GM12891 (cell line): ENCODE data around the gene STX11.

Experiments used
- DNase-seq: peaks from one replicate; pipeline ENCODE4 v3.0.0; 2011; ENCODE audit warnings: low spot score; ENCODE audit not compliant: insufficient read length
- FAIRE-seq: peaks from 2 replicates; lab custom pipeline; 2011; peaks lifted over from hg19 to GRCh38; lab: Jason Lieb, UNC
- PAX5 ChIP-seq: IDR thresholded peaks from 2 replicates; pipeline ENCODE4 v1.6.1; 2011; ENCODE audit warnings: low read length, moderate library complexity, mild to moderate bottlenecking; ENCODE audit not compliant: insufficient read depth, severe bottlenecking
- POLR2A ChIP-seq: IDR thresholded peaks from 2 replicates; pipeline ENCODE4 v1.6.1; 2011; ENCODE audit warnings: low read depth, low read length, control low read depth
- POLR2AphosphoS5 ChIP-seq: IDR thresholded peaks from 2 replicates; pipeline ENCODE4 v1.6.1; 2011; ENCODE audit warnings: low read depth, low read length, control low read depth
- POU2F2 ChIP-seq: IDR thresholded peaks from 2 replicates; pipeline ENCODE4 v1.6.1; 2011; ENCODE audit warnings: low read depth, mild to moderate bottlenecking, control low read depth, low read length, moderate library complexity
- SPI1 ChIP-seq: IDR thresholded peaks from 2 replicates; pipeline ENCODE4 v1.6.1; 2011; ENCODE audit warnings: low read depth, low read length, control low read depth
- TAF1 ChIP-seq: IDR thresholded peaks from 2 replicates; pipeline ENCODE4 v1.6.1; 2011; ENCODE audit warnings: low read depth, low read length, control low read depth

The STX11 gene

DNA sequence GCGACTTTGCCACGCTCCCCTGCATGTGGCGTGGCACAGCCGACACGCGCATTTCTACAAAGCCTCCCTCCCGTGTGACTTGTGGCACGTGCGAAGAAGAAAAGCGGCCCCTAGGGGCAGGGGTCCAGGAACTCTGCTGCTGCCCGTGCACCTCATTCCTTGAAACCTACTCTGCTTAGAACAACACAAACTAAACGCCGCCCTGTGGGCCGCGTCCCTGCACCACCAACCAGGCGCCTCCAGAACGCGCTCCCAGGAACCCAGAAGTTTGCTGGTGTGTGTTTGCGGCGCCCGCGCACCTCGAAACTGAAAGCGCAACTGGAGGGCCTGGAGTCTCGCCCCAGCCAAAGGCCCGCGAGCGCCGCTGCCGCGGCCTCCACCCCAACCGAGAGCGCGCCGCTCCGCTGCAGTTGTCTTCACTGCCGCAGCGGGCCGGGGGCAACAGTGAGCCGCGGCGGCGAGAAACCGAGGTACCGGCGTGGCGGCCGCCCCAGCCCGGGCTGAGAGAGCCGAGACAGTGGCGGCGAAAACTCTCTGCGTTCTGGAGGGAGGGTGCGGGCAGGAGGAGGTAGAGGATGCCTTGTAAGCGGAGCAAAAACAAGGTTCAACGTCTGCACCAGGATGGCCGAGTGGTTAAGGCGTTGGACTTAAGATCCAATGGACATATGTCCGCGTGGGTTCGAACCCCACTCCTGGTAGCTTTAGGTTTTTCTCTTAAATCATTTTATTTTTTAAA lies 65.8 kb downstream of the STX11 start:
- TF ChIP-seq PAX5 (peak; percentile 21), POU2F2 (peak; percentile 72; the same call in 1 of the 2 replicates), POLR2A (peak; percentile 54; the same call in 1 of the 2 replicates), TAF1 (peak; percentile 72; the same call in 1 of the 2 replicates), POLR2AphosphoS5 (peak; percentile 41; the same call in 1 of the 2 replicates), SPI1 (no peak)
- FAIRE-seq (peak; percentile 90), DNase-seq (peak; percentile 91)

DNA sequence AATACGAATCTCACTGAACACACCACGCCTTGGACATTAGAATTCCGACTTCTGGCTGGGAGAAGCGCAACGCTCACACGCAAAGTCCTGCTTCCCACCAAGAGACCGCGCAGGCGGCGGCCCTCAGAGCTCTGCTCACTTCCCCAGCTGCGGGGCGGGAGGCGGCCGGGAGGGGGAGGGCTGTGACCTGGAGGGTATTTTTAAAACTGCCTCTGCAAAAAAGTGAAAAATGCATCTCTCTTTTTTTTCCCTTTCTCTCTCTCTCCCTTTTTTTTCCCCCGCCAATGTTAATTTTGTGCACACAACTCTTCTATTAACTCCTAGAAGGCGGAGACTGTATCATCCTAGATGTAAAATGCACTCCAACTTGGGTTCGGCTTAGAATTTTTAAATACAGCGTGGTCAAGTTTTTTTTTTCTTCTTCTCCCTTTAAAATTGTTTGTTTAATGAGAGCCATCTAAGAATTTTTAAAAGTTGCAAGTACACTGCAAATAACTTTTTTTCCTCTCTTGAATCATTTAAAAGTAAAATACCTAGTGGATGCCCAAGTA lies 66.4 kb downstream of the STX11 start:
- peak; percentile 67; the same call in 1 of the 2 replicates for TF ChIP-seq SPI1
- no peak for TF ChIP-seq POLR2AphosphoS5
- TF ChIP-seq POLR2A: no peak
- no peak for TF ChIP-seq TAF1
- TF ChIP-seq PAX5: no peak
- TF ChIP-seq POU2F2: no peak
- FAIRE-seq (no peak), DNase-seq (peak; percentile 57)

GRCh38 chr6:144217264-144217663 lies 66.9 kb downstream of the STX11 start:
- DNase-seq: no peak
- FAIRE-seq: no peak
- TF ChIP-seq POU2F2 (no peak), POLR2A (no peak), PAX5 (no peak), POLR2AphosphoS5 (no peak), SPI1 (no peak), TAF1 (no peak)

- DNase-seq: no peak
- no peak for FAIRE-seq
- no peak for TF ChIP-seq POLR2AphosphoS5
- no peak for TF ChIP-seq SPI1
- TF ChIP-seq TAF1: no peak
Observed at GRCh38 chr6:144217797-144218196, 67.5 kb downstream of the STX11 start.

DNA sequence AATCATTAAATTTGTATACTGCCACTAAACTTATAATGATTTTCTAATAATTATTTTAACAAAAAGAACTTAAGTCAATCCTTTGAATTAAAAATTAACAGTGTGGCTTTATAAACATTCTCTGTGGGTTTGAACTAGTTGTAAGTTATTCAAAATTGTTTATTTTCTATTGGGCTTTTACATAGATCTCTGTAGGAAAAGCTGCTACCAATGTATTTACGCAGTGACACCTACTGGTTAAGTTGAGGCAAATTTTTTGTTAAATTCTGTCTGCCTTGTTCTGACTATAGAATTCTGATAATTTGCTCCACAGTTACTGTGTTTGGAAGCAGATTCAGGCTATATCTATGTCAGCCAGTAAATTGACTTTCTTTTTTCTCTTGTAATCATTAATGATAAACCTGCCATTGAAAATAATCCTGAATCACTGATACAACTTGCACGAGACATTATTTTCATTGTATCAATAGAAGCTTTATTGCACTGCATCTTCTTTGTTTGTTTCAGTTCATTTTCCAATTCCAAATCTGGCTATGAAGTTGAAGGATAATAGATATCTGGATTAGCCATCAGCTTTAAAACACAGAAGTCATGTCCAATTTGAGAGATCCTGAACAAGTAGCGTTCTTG lies 68.9 kb downstream of the STX11 start:
- FAIRE-seq (no peak), DNase-seq (peak; percentile 18)
- TF ChIP-seq SPI1: no peak
- no peak for TF ChIP-seq POU2F2
- TF ChIP-seq PAX5: no peak
- no peak for TF ChIP-seq TAF1

DNA sequence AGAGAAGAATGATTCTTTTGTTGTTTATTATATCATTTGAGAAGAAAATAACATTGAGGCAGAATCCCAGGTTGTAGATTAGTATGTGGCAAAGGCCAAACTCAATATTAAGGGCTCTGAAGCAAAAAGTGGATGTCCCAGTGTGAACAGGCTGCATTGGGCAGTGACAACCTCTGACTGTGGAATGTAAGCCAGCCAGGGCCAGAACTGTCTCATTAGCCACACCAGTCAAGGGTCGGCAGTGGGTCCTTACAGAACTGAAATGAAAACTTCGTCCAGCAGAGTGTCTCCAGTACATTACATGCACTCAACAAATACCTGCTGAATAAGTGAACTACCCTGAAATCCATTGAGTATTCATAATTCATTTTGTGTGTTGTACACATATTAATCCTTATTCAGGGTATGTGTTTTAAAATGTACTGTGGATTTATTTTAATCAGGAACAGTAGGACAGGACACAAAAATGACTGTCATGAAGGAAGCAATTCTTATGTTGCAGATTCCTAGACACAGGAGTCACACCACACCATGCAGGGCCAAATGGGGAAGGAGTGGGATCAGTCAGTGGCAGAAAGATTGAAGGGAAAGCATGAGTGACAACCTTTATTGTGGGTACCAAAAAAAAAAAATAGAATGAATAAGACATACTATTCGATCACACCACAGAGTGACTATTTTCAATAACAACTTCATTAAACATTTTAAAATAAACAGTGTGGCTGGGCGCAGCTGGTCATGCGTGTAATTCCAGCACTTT lies 69.9 kb downstream of the STX11 start:
- TF ChIP-seq SPI1: no peak
- TF ChIP-seq TAF1: no peak
- TF ChIP-seq POLR2A: no peak
- no peak for TF ChIP-seq POU2F2
- TF ChIP-seq POLR2AphosphoS5: no peak
- TF ChIP-seq PAX5: no peak
- FAIRE-seq (no peak), DNase-seq (no peak)

DNA sequence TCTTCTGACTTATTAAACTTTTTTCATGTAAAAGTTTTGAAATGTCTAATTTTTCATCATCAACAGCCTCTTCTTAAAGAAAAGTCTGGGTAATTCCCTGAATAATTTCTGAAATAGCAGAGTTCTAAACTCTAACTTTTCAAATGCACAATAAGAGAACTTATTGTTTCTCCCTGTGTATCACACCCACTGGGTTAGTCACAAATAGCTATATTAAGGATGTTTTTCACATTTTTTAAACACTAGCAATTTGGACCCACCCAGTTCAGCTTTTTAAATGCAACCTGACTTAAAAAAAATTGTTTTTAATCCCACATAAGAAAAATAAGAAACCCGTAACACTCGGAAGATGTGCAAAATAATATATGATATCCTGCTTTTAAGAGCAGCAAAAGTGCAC lies 73.4 kb downstream of the STX11 start:
- DNase-seq (no peak), FAIRE-seq (no peak)
- no peak for TF ChIP-seq SPI1
- TF ChIP-seq PAX5: no peak
- TF ChIP-seq POU2F2: no peak
- no peak for TF ChIP-seq TAF1
- TF ChIP-seq POLR2AphosphoS5: no peak
- no peak for TF ChIP-seq POLR2A

GRCh38 chr6:144231721-144232120 lies 81.4 kb downstream of the STX11 start:
- DNase-seq (no peak), FAIRE-seq (no peak)
- no peak for TF ChIP-seq PAX5
- TF ChIP-seq POLR2AphosphoS5: no peak

DNA sequence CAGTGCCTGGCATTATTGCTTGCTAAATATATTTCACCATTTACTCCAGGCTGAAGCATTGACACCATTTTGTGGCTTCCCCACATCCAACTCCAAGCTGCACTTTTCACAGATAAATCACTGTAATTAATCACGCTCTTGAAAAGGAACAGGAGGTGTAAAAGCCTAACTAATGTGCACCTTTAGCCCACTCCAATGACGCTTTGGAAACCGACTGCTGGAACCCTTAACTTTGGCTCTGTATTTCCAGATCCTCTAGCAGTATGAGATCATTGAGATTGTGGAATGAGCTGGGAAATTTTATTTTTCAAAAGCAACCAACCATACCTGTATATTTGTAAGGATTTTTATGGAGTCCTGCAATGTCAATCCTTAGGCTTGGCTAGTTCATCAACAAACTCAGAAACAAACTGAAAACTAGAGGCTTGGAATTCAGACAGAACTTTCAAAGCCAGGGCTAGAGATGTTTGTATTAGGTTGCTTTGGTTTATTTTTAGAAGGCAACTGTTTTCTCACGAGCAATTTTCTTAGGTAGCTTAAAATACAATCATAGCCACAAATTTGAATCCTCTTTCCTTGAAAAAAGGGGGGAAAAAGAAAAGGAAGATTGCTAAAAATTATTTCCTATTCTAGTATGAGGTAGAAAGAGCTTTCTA lies 82.0 kb downstream of the STX11 start:
- DNase-seq (no peak), FAIRE-seq (no peak)
- TF ChIP-seq PAX5: no peak
- no peak for TF ChIP-seq SPI1
- no peak for TF ChIP-seq POLR2A
- no peak for TF ChIP-seq POLR2AphosphoS5
- TF ChIP-seq TAF1: no peak
- TF ChIP-seq POU2F2: no peak
